OCI-LY7 (cell line): ENCODE data around the gene MYOM3. TPM values are rescaled to one million over a fixed set of nuclear protein-coding genes. Genes with fewer than 3 reads are reported as not detected.

ENCODE experiments used
- BruUV-seq: library from RNA; stranded (reverse); fragments of 400-500 nt; replicated peaks from 2 replicates; lab custom pipeline; 2021; lab: Mats Ljungman, UMichigan
- CTCF ChIA-PET: fragments of 300-600 bp; sonication (Branson Sonifier 250); formaldehyde crosslinking; loops from one replicate; lab custom pipeline; 2022; ENCODE audit warnings: antibody characterized with exemption; ENCODE audit not compliant: unreplicated experiment; lab: Charles Lee
- POLR2A ChIA-PET: fragments of 300-600 bp; sonication (Branson Sonifier 250); formaldehyde crosslinking; loops from one replicate; lab custom pipeline; 2022; ENCODE audit warnings: antibody characterized with exemption; lab: Charles Lee
- DNase-seq: peaks from one replicate; pipeline ENCODE4 v3.0.0-alpha.2; 2015; ENCODE audit warnings: low spot score
- H2AFZ ChIP-seq: fragments of 200-600 bp; sonication (generic), shearing (Covaris generic); 2 replicates; pipeline ENCODE4 v1.6.1; 2014; ENCODE audit warnings: mild to moderate bottlenecking, antibody characterized with exemption, low read length, moderate library complexity
- H3K27ac ChIP-seq: fragments of 200-600 bp; sonication (generic); 2 replicates; pipeline ENCODE4 v1.5.1; 2014; ENCODE audit warnings: mixed run types, low read depth, mild to moderate bottlenecking, moderate library complexity, low read length, inconsistent platforms; ENCODE audit not compliant: poor library complexity, severe bottlenecking
- H3K36me3 ChIP-seq: fragments of 200-600 bp; sonication (generic); 2 replicates; pipeline ENCODE4 v1.6.1; 2014; ENCODE audit warnings: mild to moderate bottlenecking, antibody characterized with exemption, low read length, moderate library complexity, mixed read lengths; ENCODE audit not compliant: insufficient read depth
- H3K4me1 ChIP-seq: fragments of 200-600 bp; sonication (generic); 2 replicates; pipeline ENCODE4 v1.5.1; 2014; ENCODE audit warnings: mild to moderate bottlenecking, low read length; ENCODE audit not compliant: insufficient read depth, poor library complexity, severe bottlenecking
- H3K4me2 ChIP-seq: fragments of 200-600 bp; sonication (generic); 2 replicates; pipeline ENCODE4 v1.6.1; 2014; ENCODE audit warnings: mild to moderate bottlenecking, low read length
- H3K4me3 ChIP-seq: fragments of 200-600 bp; sonication (generic); 2 replicates; pipeline ENCODE4 v1.5.1; 2014; ENCODE audit warnings: mild to moderate bottlenecking, low read depth, low read length; ENCODE audit not compliant: poor library complexity, severe bottlenecking
- H3K79me2 ChIP-seq: fragments of 200-600 bp; sonication (generic); 2 replicates; pipeline ENCODE4 v1.6.1; 2016; ENCODE audit warnings: low read depth, mild to moderate bottlenecking, low read length, moderate library complexity, mixed read lengths; ENCODE audit not compliant: insufficient read depth
- H3K9me2 ChIP-seq: fragments of 200-600 bp; sonication (generic); 2 replicates; pipeline ENCODE4 v1.6.1; 2016; ENCODE audit warnings: mild to moderate bottlenecking, low read length, mixed read lengths; ENCODE audit not compliant: insufficient read depth
- H3K9me3 ChIP-seq: fragments of 200-600 bp; sonication (generic); 2 replicates; pipeline ENCODE4 v1.6.1; 2014; ENCODE audit warnings: mild to moderate bottlenecking, mixed run types, low read length, mixed read lengths
- H4K20me1 ChIP-seq: fragments of 200-600 bp; sonication (generic); 2 replicates; pipeline ENCODE4 v1.6.1; 2014; ENCODE audit warnings: mild to moderate bottlenecking, antibody characterized with exemption, low read length, moderate library complexity, mixed read lengths; ENCODE audit not compliant: insufficient read depth
- CTCF ChIP-seq: fragments of 200-600 bp; sonication (generic); conservative IDR thresholded peaks from 2 replicates; pipeline ENCODE4 v1.5.1; 2014; ENCODE audit warnings: mild to moderate bottlenecking, antibody characterized with exemption, low read length, moderate library complexity, mixed read lengths
- EZH2phosphoT487 ChIP-seq: fragments of 200-600 bp; sonication (generic); IDR thresholded peaks from 2 replicates; pipeline ENCODE4 v1.6.1; 2018; ENCODE audit warnings: low read depth, borderline replicate concordance, mild to moderate bottlenecking, mixed run types, antibody characterized with exemption, low read length, moderate library complexity, mixed read lengths
- intact Hi-C: fragments of 100-400 bp; cut with micrococcal nuclease; formaldehyde crosslinking; loops from one replicate; pipeline ENCODE4 v1.10.0; 2022; ENCODE audit not compliant: unreplicated experiment
- total RNA-seq, 2 experiments: library from RNA; depleted of rRNA in 1 of 2; stranded (reverse); fragments of >200 nt in 1 of 2; shearing (Covaris generic) in 1 of 2; gene quantifications; 2 replicates each; pipeline ENCODE4 v1.2.3, GENCODE V29; 2014 to 2022

The MYOM3 gene
- total RNA-seq, 2 experiments from 2014 or later, result not detected

DNA sequence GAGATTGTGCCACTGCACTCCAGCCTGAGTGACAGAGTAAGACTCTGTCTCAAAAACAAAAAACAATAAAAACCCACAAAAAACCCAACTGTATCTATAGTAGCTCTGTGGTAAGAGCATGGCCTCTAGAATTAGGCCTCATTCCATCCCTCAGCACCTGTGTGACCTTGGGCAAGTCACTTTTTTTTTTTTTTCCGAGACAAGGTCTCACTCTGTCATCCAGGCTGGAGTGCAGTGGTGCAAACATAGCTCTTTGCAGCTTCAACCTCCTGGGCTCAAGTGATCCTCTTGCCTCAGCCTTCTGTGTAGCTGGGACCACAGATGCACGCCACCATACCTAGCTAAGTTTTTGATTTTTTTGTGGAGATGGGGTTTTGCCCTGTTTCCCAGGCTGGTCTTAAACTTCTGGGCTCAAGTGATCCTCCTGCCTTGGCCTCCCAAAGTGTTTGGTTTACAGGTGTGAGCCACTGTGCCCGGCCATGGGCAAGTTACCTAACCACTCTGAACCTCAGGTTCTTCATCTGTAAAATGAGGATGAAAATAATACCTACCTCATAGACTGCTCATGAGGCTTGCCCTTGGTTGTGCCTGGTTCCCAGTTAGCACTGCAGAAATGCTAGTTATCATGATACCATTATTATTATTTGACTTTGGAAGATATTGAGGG lies 15.3 kb upstream of the MYOM3 start:
- TF ChIP-seq CTCF (no peak), EZH2phosphoT487 (no peak)
- no TSS peak for BruUV-seq
- no peak for DNase-seq
- no peaks in the 10 kb centered on the region for H3K79me2 ChIP-seq
- H3K4me3 ChIP-seq, result no peak overlapping the region
- H3K9me2 ChIP-seq, result no peaks in the 10 kb centered on the region
- no peaks in the 10 kb centered on the region for H3K4me1 ChIP-seq
- no peaks in the 10 kb centered on the region for H3K9me3 ChIP-seq
- no peak overlapping the region for H3K27ac ChIP-seq
- POLR2A ChIA-PET, result no interaction called here
- no peak overlapping the region for H3K4me2 ChIP-seq
- intact Hi-C loops, result no loop called here
- no peaks in the 10 kb centered on the region for H3K36me3 ChIP-seq
- CTCF ChIA-PET, result no interaction called here
- H4K20me1 ChIP-seq, result no peaks in the 10 kb centered on the region
- no peak overlapping the region for H2AFZ ChIP-seq

DNA sequence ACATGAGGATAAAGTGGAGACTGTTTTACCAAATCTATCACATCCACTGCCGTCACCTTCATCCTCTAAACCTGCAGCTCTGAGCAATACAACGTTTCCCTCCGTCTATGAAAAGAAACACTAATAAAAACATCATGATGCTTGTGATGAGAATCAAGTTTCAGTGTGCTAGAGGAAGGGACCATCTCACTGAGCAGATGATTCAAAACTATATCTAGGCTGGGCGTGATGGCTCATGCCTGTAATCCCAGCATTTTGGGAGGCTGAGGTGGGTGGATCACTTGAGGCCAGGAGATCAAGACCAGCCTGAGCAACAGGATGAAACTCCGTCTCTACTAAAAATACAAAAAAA lies 14.7 kb upstream of the MYOM3 start:
- no TSS peak for BruUV-seq
- TF ChIP-seq EZH2phosphoT487 (no peak), CTCF (no peak)
- intact Hi-C loops, result no loop called here
- Histone ChIP-seq H2AFZ (no peak overlapping the region), H3K79me2 (no peaks in the 10 kb centered on the region), H3K9me3 (no peaks in the 10 kb centered on the region), H3K27ac (no peak overlapping the region), H3K4me2 (no peak overlapping the region), H3K36me3 (no peaks in the 10 kb centered on the region), H3K4me3 (no peak overlapping the region), H4K20me1 (no peaks in the 10 kb centered on the region), H3K4me1 (no peaks in the 10 kb centered on the region), H3K9me2 (no peaks in the 10 kb centered on the region)
- POLR2A ChIA-PET, result no interaction called here
- DNase-seq, result no peak
- CTCF ChIA-PET, result no interaction called here

DNA sequence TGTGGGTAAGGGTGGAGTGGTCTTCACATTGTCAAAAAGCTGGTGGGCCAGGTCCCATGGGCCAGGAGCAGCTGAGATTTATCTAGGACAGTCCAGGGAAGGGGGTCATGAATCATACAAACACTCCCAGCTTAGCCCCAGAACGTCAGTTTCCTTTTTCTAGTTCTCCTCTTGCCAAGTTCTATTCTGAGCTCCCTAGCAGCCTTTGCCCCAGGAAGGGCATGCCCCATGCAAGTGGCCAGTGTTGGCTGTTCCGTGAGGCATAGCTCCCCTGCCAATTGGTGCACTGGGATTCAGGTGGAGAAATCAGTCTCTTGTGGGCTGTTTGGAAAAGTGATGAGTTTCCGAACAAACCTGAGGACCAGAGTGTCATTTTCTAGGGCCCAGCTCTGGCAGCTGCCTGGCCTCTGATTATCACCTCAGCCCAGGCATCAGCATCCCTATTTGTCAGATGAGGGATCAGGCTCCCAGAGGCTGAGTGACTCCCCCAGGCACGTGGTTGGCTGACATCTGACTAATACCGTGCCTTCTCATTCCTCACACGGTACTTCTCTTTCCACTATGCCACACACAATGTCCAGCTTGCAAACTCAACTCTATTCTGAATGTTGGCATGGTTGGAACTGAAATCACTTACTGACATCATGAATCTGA lies 14.2 kb upstream of the MYOM3 start:
- Histone ChIP-seq H4K20me1 (no peaks in the 10 kb centered on the region), H2AFZ (no peak overlapping the region), H3K27ac (no peak overlapping the region), H3K9me3 (no peaks in the 10 kb centered on the region), H3K4me1 (no peaks in the 10 kb centered on the region), H3K4me3 (no peak overlapping the region), H3K9me2 (no peaks in the 10 kb centered on the region), H3K36me3 (no peaks in the 10 kb centered on the region), H3K4me2 (no peak overlapping the region), H3K79me2 (no peaks in the 10 kb centered on the region)
- no peak for DNase-seq
- ChIA-PET CTCF (no interaction called here), POLR2A (interaction anchor here (0.6 kb wide), 1 partner anchor 195 kb away, joined by 4 read pairs; no protein-coding TSS in a partner anchor)
- BruUV-seq, result no TSS peak
- TF ChIP-seq CTCF (no peak), EZH2phosphoT487 (no peak)
- intact Hi-C loops, result no loop called here
